ENCODE measurements around the gene TMEM98. TPM values are rescaled to one million over a fixed set of nuclear protein-coding genes. Genes with fewer than 3 reads are reported as not detected.

TMEM98 gene
- total and polyA plus RNA-seq, 2 of the 4 experiments (the other 2 are of a cell fraction): 173 to 195 TPM

DNA sequence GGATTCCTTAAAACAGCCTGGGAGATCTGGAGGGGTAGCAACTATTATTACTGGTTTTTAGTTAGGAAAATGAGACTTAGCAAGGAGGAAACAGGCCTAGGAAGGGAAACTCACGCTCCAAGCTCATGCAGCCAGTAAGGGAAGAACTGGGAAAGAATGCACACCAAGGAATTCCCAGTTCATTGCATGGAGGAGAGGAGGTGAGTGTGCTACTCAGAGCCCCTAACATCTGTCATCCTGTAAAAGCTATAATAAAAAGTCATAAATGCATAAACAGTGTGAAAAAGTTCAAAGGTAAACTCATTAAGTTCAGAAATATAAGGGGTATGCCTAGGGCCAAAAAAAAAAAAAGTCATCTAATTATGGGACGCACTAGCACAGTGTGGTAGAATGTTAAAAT, 25.9 kb downstream of the TMEM98 start:
- no peak overlapping the region for H3K27ac ChIP-seq (ENCODE audit: insufficient read depth, low read length)
- ChIA-PET CTCF (interaction anchor here (0.7 to 1.2 kb wide), 5 partner anchors 13 to 139 kb away, joined by 3 to 4 read pairs (median 3); no protein-coding TSS in a partner anchor), POLR2A (ENCODE audit: unreplicated experiment) (no interaction called here)

More for the DNA sequence above, 25.9 kb downstream of the TMEM98 start:
- Histone ChIP-seq H4K5ac (ENCODE audit: low read depth, low read length) (no peak overlapping the region), H4K20me1 (ENCODE audit: insufficient read depth, low read length) (no peaks in the 10 kb centered on the region), H3K36me3 (ENCODE audit: control insufficient read depth, insufficient read depth, low read length) (no peaks in the 10 kb centered on the region), H2AK9ac (replicated peaks; ENCODE audit: low read depth, low read length, poor library complexity) (no peak overlapping the region), H4K8ac (ENCODE audit: low read depth in 2 of 2, low read length in 2 of 2) (no peak overlapping the region), H3K4me3 (ENCODE audit: insufficient read depth, low read depth, low read length) (no peak overlapping the region), H3K23ac (ENCODE audit: low read depth, low read length) (no peak overlapping the region), H3K9me3 (ENCODE audit: control insufficient read depth, insufficient read depth, low read length) (no peaks in the 10 kb centered on the region), H4K91ac (ENCODE audit: insufficient read depth, low read depth, low read length) (no peak overlapping the region), H2BK15ac (ENCODE audit: low read depth, low read length) (no peak overlapping the region), H3K9me1 (ENCODE audit: insufficient read depth, low read length) (no peaks in the 10 kb centered on the region), H3K9ac (ENCODE audit: low read depth, low read length) (no peak overlapping the region), H3K4me1 (ENCODE audit: control insufficient read depth, insufficient read depth, low read length) (no peaks in the 10 kb centered on the region), H3K4ac (ENCODE audit: low read depth, low read length) (no peak overlapping the region), H2BK120ac (ENCODE audit: low read depth, low read length) (no peak overlapping the region), H2BK20ac (ENCODE audit: low read depth, low read length) (no peak overlapping the region), H3K27me3 (ENCODE audit: control insufficient read depth, insufficient read depth, low read length) (peaks cover 9% of the 10 kb centered on the region; the same call in 1 of the 2 replicates), H3K56ac (ENCODE audit: extremely low read depth, insufficient read depth, low read length) (no peak overlapping the region), H2BK5ac (ENCODE audit: low read depth, low read length, poor library complexity, severe bottlenecking) (no peak overlapping the region), H3K79me1 (ENCODE audit: low read depth in 1 of 2, low read length in 2 of 2) (no peaks in the 10 kb centered on the region), H3K4me2 (ENCODE audit: low read depth, low read length) (no peak overlapping the region), H3K18ac (ENCODE audit: low read depth, low read length) (no peak overlapping the region), H2AK5ac (ENCODE audit: low read depth, low read length) (no peak overlapping the region), H3K14ac (replicated peaks; ENCODE audit: low read depth, low read length) (no peak overlapping the region), H2AFZ (replicated peaks; ENCODE audit: low read length, poor library complexity) (no peak overlapping the region)
- intact Hi-C loops (cut with micrococcal nuclease): no loop called here
- WGBS, 2 experiments (ENCODE audit: extremely low coverage in 2 of 2, insufficient read length in 1 of 2): no CpG with 5 or more reads among the region's 2 CpGs
- no TSS peak for BruUV-seq (replicated peaks)
- DNase-seq: no peak
- in situ Hi-C loops (cut with MboI; ENCODE audit: low sequenced_read_pairs): no loop called here
- ATAC-seq (ENCODE audit: low read depth): no peak
- TF ChIP-seq FOS (IDR thresholded peaks at IDR 0.05; ENCODE audit: low read depth, low read length) (no peak), SMC3 (IDR thresholded peaks at IDR 0.05; ENCODE audit: low read depth, low read length) (no peak), CEBPB (IDR thresholded peaks at IDR 0.05; ENCODE audit: low read depth, low read length) (no peak)
- dilution Hi-C loops (cut with HindIII; ENCODE audit: low sequenced_read_pairs, unreplicated experiment): no loop called here

All from IMR-90 (cell line).